Measurements from ENCODE around the gene ETV4. TPM values are rescaled to one million over a fixed set of nuclear protein-coding genes. Genes with fewer than 3 reads are reported as not detected.

Gene ETV4
- 1 to 10 TPM; 1.4 to 9.0 TPM for total RNA-seq

GRCh38 chr17:43546319-43547188 lies at the start of gene ETV4:
Gene ETV4, minus strand, starts transcription at chr17:43546340. Its CDS starts 723 bp downstream, at chr17:43545617.
- Histone ChIP-seq H3K9me3 (no peaks in the 10 kb centered on the region), H3K4me3 (peak within 1 kb of the TSS; percentile 40), H3K27me3 (peaks cover 10% of the 10 kb centered on the region), H3K4me1 (peaks cover 6% of the 10 kb centered on the region), H3K9ac (ENCODE audit: low read depth in 2 of 2, low read length in 2 of 2) (peak within 1 kb of the TSS; percentile 27 to 42), H3K36me3 (no peaks in the 10 kb centered on the region), H3K27ac (no peak within 1 kb of the TSS)
- TF ChIP-seq CTCF (IDR thresholded peaks at IDR 0.05), result no peak
- peak; percentile 96 for DNase-seq
- intact Hi-C loops (cut with DNase I), result no loop called here

- no peak for DNase-seq
These were observed 49.3 kb upstream of the ETV4 start for GRCh38 chr17:43595466-43595865.

GRCh38 chr17:43591779-43592562 lies 45.8 kb upstream of the ETV4 start:
- Histone ChIP-seq H3K27ac (peak overlapping the region; percentile 57), H3K9me3 (no peaks in the 10 kb centered on the region), H3K27me3 (no peaks in the 10 kb centered on the region), H3K4me1 (no peaks in the 10 kb centered on the region), H3K4me3 (no peak overlapping the region), H3K9ac (ENCODE audit: low read depth in 2 of 2, low read length in 2 of 2) (no peak overlapping the region), H3K36me3 (no peaks in the 10 kb centered on the region)
- DNase-seq, result peak; percentile 62
- intact Hi-C loops (cut with DNase I), result no loop called here
- TF ChIP-seq CTCF (IDR thresholded peaks at IDR 0.05), result no peak

More at GRCh38 chr17:43595466-43595865, 49.3 kb upstream of the ETV4 start:
- Histone ChIP-seq H3K4me3 (no peak overlapping the region), H3K9me3 (no peaks in the 10 kb centered on the region), H3K4me1 (no peaks in the 10 kb centered on the region), H3K27ac (no peak overlapping the region), H3K27me3 (no peaks in the 10 kb centered on the region), H3K36me3 (no peaks in the 10 kb centered on the region), H3K9ac (ENCODE audit: low read depth in 2 of 2, low read length in 2 of 2) (no peak overlapping the region)
- intact Hi-C loops (cut with DNase I), result no loop called here
- TF ChIP-seq CTCF (IDR thresholded peaks at IDR 0.05), result no peak

- Histone ChIP-seq H3K4me1 (no peaks in the 10 kb centered on the region), H3K27ac (peak overlapping the region; percentile 57), H3K9me3 (no peaks in the 10 kb centered on the region), H3K9ac (ENCODE audit: low read depth in 2 of 2, low read length in 2 of 2) (no peak overlapping the region), H3K36me3 (no peaks in the 10 kb centered on the region), H3K4me3 (no peak overlapping the region), H3K27me3 (no peaks in the 10 kb centered on the region)
- DNase-seq, result no peak
- TF ChIP-seq CTCF (IDR thresholded peaks at IDR 0.05), result no peak
- intact Hi-C loops (cut with DNase I), result no loop called here
These were observed 44.9 kb upstream of the ETV4 start for GRCh38 chr17:43591001-43591400.

- no peak overlapping the region for H3K9ac ChIP-seq (ENCODE audit: low read depth in 2 of 2, low read length in 2 of 2)
- no peak for TF ChIP-seq CTCF (IDR thresholded peaks at IDR 0.05)
- H3K36me3 ChIP-seq, result no peaks in the 10 kb centered on the region
- intact Hi-C loops (cut with DNase I), result no loop called here
- DNase-seq, result no peak
- H3K9me3 ChIP-seq, result no peaks in the 10 kb centered on the region
- H3K27ac ChIP-seq, result no peak overlapping the region
- H3K4me1 ChIP-seq, result no peaks in the 10 kb centered on the region
- no peaks in the 10 kb centered on the region for H3K27me3 ChIP-seq
- no peak overlapping the region for H3K4me3 ChIP-seq
These were observed 42.7 kb upstream of the ETV4 start for GRCh38 chr17:43588664-43589435.
